Prostate gland (tissue), 2 donors: ENCODE measurements around the gene CDC40. TPM values are rescaled to one million over a fixed set of nuclear protein-coding genes. Genes with fewer than 3 reads are reported as not detected.

Experiments
- DNase-seq: peaks from one replicate; pipeline ENCODE4 v3.0.0-alpha.2; 2019; ENCODE audit warnings: low spot score
- H3K27ac ChIP-seq, 2 donors: fragments of 200-600 bp; sonication (generic); 2 replicates each; pipeline ENCODE4 v1.5.1; 2017 to 2019
- H3K27me3 ChIP-seq: fragments of 200-600 bp; sonication (generic); replicated peaks from 2 replicates; pipeline ENCODE4 v1.5.1; 2019; ENCODE audit not compliant: insufficient read depth
- H3K36me3 ChIP-seq, 2 donors: fragments of 200-600 bp; sonication (generic); 1 replicate in 1 of 2; 2 replicates in 1 of 2; pipeline versions ENCODE4 v1.5.1 to v1.8.1; 2017 to 2019
- H3K4me1 ChIP-seq: fragments of 200-600 bp; sonication (generic); replicated peaks from 2 replicates; pipeline ENCODE4 v1.5.1; 2019
- H3K4me3 ChIP-seq, 2 donors: fragments of 200-600 bp; sonication (generic); 2 replicates each; pipeline ENCODE4 v1.5.1; 2017 to 2019
- H3K9me3 ChIP-seq: fragments of 200-600 bp; sonication (generic); 2 replicates; pipeline ENCODE4 v1.5.1; 2017
- CTCF ChIP-seq, 4 experiments: fragments of 200-600 bp in 2 of 4; fragments of 450-650 bp in 2 of 4; sonication (generic) in 2 of 4; IDR thresholded peaks; 1 replicate in 3 of 4; 2 replicates in 1 of 4; pipeline ENCODE4 v1.5.1; 2016 to 2019; ENCODE audit warnings: antibody characterized with exemption in 4 of 4, mild to moderate bottlenecking in 2 of 4, moderate library complexity in 2 of 4
- POLR2A ChIP-seq: fragments of 450-650 bp; IDR thresholded peaks from one replicate; pipeline ENCODE4 v1.6.1; 2016; ENCODE audit warnings: antibody characterized with exemption, mild to moderate bottlenecking
- POLR2AphosphoS5 ChIP-seq: sonication (generic); formaldehyde crosslinking; IDR thresholded peaks from one replicate; pipeline ENCODE4 v1.6.1; 2017; ENCODE audit warnings: antibody characterized with exemption
- WGBS: methylation state at CpG from one replicate; pipeline ENCODE4 v1.1.5; 2018; 5-methylcytosine and 5-hydroxymethylcytosine counted together
- intact Hi-C: fragments of 100-400 bp; cut with DNase I; formaldehyde crosslinking; loops from one replicate; pipeline ENCODE4 v1.14.2; 2022
- total RNA-seq, 2 donors: library from RNA; depleted of rRNA; stranded (reverse); fragments of >200 nt; gene quantifications; one replicate each; pipeline ENCODE4 v1.1.0, GENCODE V29; 2016

CDC40 gene
- total RNA-seq, 2 donors from 2014 or later = 15.8 to 20.4 TPM

GRCh38 chr6:110246900-110247546 is 66.8 kb downstream of the CDC40 start:
- 95% methylated on average over 3 of the region's 3 CpGs for WGBS

GRCh38 chr6:110250058-110250457 is 69.8 kb downstream of the CDC40 start:
- H3K27me3 ChIP-seq = no peaks in the 10 kb centered on the region
- DNase-seq = no peak
- WGBS = 73% methylated on average over 4 of the region's 4 CpGs
- intact Hi-C loops = no loop called here
- no peaks in the 10 kb centered on the region for H3K4me1 ChIP-seq
- TF ChIP-seq POLR2AphosphoS5 (no peak), POLR2A (no peak), CTCF (IDR thresholded peaks at IDR 0.05) (no peak)
- H3K4me3 ChIP-seq = no peak overlapping the region
- H3K27ac ChIP-seq = no peak overlapping the region
- H3K36me3 ChIP-seq = no peaks in the 10 kb centered on the region
- H3K9me3 ChIP-seq = no peaks in the 10 kb centered on the region

More at GRCh38 chr6:110246900-110247546, 66.8 kb downstream of the CDC40 start:
- no peaks in the 10 kb centered on the region for H3K4me1 ChIP-seq
- no peak overlapping the region for H3K4me3 ChIP-seq
- DNase-seq = no peak
- no peaks in the 10 kb centered on the region for H3K27me3 ChIP-seq
- no peaks in the 10 kb centered on the region for H3K36me3 ChIP-seq
- H3K27ac ChIP-seq = no peak overlapping the region
- intact Hi-C loops = no loop called here
- TF ChIP-seq POLR2A (no peak), POLR2AphosphoS5 (no peak), CTCF (IDR thresholded peaks at IDR 0.05) (no peak)
- H3K9me3 ChIP-seq = no peaks in the 10 kb centered on the region

- WGBS = 73% methylated on average over 5 of the region's 5 CpGs
- no peak overlapping the region for H3K27ac ChIP-seq
- H3K9me3 ChIP-seq = no peaks in the 10 kb centered on the region
- no peaks in the 10 kb centered on the region for H3K27me3 ChIP-seq
- H3K4me3 ChIP-seq = no peak overlapping the region
- TF ChIP-seq CTCF (IDR thresholded peaks at IDR 0.05) (no peak), POLR2AphosphoS5 (no peak), POLR2A (no peak)
- intact Hi-C loops = no loop called here
- no peaks in the 10 kb centered on the region for H3K4me1 ChIP-seq
- no peak for DNase-seq
- H3K36me3 ChIP-seq = no peaks in the 10 kb centered on the region
Observed at GRCh38 chr6:110250838-110251237, 70.6 kb downstream of the CDC40 start.

GRCh38 chr6:110255211-110255750 is 75.1 kb downstream of the CDC40 start:
- Histone ChIP-seq H3K9me3 (no peaks in the 10 kb centered on the region), H3K4me3 (no peak overlapping the region), H3K27me3 (no peaks in the 10 kb centered on the region), H3K4me1 (no peaks in the 10 kb centered on the region), H3K27ac (no peak overlapping the region), H3K36me3 (no peaks in the 10 kb centered on the region)
- no peak for DNase-seq
- WGBS = 15% methylated on average over 5 of the region's 5 CpGs
- TF ChIP-seq POLR2A (no peak), POLR2AphosphoS5 (no peak), CTCF (IDR thresholded peaks at IDR 0.05) (no peak)
- intact Hi-C loops = no loop called here

GRCh38 chr6:110256366-110256765 is 76.1 kb downstream of the CDC40 start:
- Histone ChIP-seq H3K4me1 (no peaks in the 10 kb centered on the region), H3K4me3 (no peak overlapping the region), H3K27me3 (no peaks in the 10 kb centered on the region), H3K9me3 (no peaks in the 10 kb centered on the region), H3K27ac (no peak overlapping the region), H3K36me3 (no peaks in the 10 kb centered on the region)
- TF ChIP-seq CTCF (IDR thresholded peaks at IDR 0.05) (no peak), POLR2A (no peak), POLR2AphosphoS5 (no peak)
- no peak for DNase-seq
- 82% methylated on average over 2 of the region's 2 CpGs for WGBS
- intact Hi-C loops = no loop called here
